Sigmoid colon (tissue), 4 donors: ENCODE measurements around the gene AIG1.

Experiments used
- EP300 ChIP-seq, 4 donors: sonication (generic); formaldehyde crosslinking; IDR thresholded peaks; one replicate each; pipeline ENCODE4 v1.6.1; 2017; ENCODE audit warnings: antibody characterized with exemption in 4 of 4
- POLR2A ChIP-seq, 2 donors: fragments of 450-650 bp; IDR thresholded peaks; one replicate each; pipeline ENCODE4 v1.6.1; 2016; ENCODE audit warnings: antibody characterized with exemption in 2 of 2, mild to moderate bottlenecking in 2 of 2, moderate library complexity in 2 of 2
- POLR2AphosphoS5 ChIP-seq, 4 donors: sonication (generic); formaldehyde crosslinking; IDR thresholded peaks; one replicate each; pipeline ENCODE4 v1.6.1; 2017; ENCODE audit warnings: antibody characterized with exemption in 4 of 4
- TF ChIP-seq, protein P1 (sequence below), 4 experiments: fragments of 450-650 bp in 3 of 4; fragments of 200-600 bp in 1 of 4; IDR thresholded peaks; one replicate each; pipeline ENCODE4 v1.5.1; 2016 to 2019; ENCODE audit warnings: antibody characterized with exemption in 4 of 4, mild to moderate bottlenecking in 3 of 4, moderate library complexity in 2 of 4

DNA sequence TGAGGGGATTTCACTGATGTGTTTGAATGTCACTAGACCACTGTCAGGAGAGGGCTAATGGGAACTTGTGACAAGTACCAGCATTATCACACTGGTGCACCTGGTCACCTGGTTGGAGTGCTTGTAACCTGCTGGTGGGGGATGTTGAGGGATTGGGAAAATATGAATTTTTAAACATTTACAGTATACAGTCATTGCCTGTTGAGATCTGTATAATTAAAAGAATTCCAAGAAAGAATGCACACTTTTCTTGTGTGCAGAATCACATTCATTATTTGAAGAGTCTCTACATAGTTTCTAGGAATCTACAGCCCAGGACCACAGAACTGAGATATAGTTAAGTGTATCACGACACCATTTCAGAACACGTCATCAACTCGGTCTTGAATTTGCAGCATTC is 118.4 kb downstream of the AIG1 start:
- TF ChIP-seq, protein P1, sequence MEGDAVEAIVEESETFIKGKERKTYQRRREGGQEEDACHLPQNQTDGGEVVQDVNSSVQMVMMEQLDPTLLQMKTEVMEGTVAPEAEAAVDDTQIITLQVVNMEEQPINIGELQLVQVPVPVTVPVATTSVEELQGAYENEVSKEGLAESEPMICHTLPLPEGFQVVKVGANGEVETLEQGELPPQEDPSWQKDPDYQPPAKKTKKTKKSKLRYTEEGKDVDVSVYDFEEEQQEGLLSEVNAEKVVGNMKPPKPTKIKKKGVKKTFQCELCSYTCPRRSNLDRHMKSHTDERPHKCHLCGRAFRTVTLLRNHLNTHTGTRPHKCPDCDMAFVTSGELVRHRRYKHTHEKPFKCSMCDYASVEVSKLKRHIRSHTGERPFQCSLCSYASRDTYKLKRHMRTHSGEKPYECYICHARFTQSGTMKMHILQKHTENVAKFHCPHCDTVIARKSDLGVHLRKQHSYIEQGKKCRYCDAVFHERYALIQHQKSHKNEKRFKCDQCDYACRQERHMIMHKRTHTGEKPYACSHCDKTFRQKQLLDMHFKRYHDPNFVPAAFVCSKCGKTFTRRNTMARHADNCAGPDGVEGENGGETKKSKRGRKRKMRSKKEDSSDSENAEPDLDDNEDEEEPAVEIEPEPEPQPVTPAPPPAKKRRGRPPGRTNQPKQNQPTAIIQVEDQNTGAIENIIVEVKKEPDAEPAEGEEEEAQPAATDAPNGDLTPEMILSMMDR (IDR thresholded peaks at IDR 0.05), result no peak
- TF ChIP-seq POLR2AphosphoS5 (IDR thresholded peaks at IDR 0.05) (no peak), POLR2A (IDR thresholded peaks at IDR 0.05) (no peak), EP300 (IDR thresholded peaks at IDR 0.05) (no peak)
